Subcutaneous adipose tissue (tissue), 4 donors: ENCODE results near the gene FGF14. TPM values are rescaled to one million over a fixed set of nuclear protein-coding genes. Genes with fewer than 3 reads are reported as not detected.

Experiments used
- CTCF ChIP-seq: fragments of 450-650 bp; IDR thresholded peaks from one replicate; pipeline ENCODE4 v1.5.1; 2016; ENCODE audit warnings: low read depth, mild to moderate bottlenecking, control low read depth, antibody characterized with exemption, moderate library complexity
- total RNA-seq, 4 donors: library from RNA; depleted of rRNA; stranded (reverse); fragments of >200 nt; gene quantifications; one replicate each; pipeline ENCODE4 v1.1.0, GENCODE V29; 2016

FGF14 gene
- total RNA-seq, 4 donors from 2014 or later, result 0.17 to 3.6 (median 0.93) TPM

GRCh38 chr13:102311419-102311796 is 90.4 kb downstream of the FGF14 start:
- no peak for TF ChIP-seq CTCF

GRCh38 chr13:102310691-102311418 is 91.0 kb downstream of the FGF14 start:
- TF ChIP-seq CTCF, result no peak

- no peak for TF ChIP-seq CTCF
These were observed 92.7 kb downstream of the FGF14 start for GRCh38 chr13:102309110-102309509.

GRCh38 chr13:102302534-102302933 is 99.3 kb downstream of the FGF14 start:
- TF ChIP-seq CTCF, result no peak

GRCh38 chr13:102300379-102300778 is 101.5 kb downstream of the FGF14 start:
- TF ChIP-seq CTCF, result no peak

- no peak for TF ChIP-seq CTCF
These were observed 102.5 kb downstream of the FGF14 start for GRCh38 chr13:102299366-102299765.

- no peak for TF ChIP-seq CTCF
These were observed 103.8 kb downstream of the FGF14 start for GRCh38 chr13:102298051-102298450.
